HG02973 (cell line): ENCODE data around the gene CELA3B.
"Not testable (repeated sequence)": the region's sequence is repeated elsewhere in the genome, so short reads cannot be mapped to it uniquely, and the experiment has no call there.

Experiments
- ATAC-seq: cut with Tn5 transposase; IDR thresholded peaks from one replicate; pipeline ENCODE4 v1.9.1; 2021; ENCODE audit warnings: moderate library complexity; ENCODE audit not compliant: unreplicated experiment

CELA3B gene

GRCh38 chr1:21942959-21943640, 33.7 kb upstream of the CELA3B start:
- ATAC-seq, result not testable (repeated sequence)

- no peak for ATAC-seq
Observed at GRCh38 chr1:21944733-21945073, 32.1 kb upstream of the CELA3B start.

GRCh38 chr1:21946836-21947587, 29.8 kb upstream of the CELA3B start:
- ATAC-seq, result no peak

GRCh38 chr1:21950734-21951133, 26.1 kb upstream of the CELA3B start:
- ATAC-seq, result no peak

GRCh38 chr1:21951226-21951870, 25.5 kb upstream of the CELA3B start:
- ATAC-seq, result no peak

DNA sequence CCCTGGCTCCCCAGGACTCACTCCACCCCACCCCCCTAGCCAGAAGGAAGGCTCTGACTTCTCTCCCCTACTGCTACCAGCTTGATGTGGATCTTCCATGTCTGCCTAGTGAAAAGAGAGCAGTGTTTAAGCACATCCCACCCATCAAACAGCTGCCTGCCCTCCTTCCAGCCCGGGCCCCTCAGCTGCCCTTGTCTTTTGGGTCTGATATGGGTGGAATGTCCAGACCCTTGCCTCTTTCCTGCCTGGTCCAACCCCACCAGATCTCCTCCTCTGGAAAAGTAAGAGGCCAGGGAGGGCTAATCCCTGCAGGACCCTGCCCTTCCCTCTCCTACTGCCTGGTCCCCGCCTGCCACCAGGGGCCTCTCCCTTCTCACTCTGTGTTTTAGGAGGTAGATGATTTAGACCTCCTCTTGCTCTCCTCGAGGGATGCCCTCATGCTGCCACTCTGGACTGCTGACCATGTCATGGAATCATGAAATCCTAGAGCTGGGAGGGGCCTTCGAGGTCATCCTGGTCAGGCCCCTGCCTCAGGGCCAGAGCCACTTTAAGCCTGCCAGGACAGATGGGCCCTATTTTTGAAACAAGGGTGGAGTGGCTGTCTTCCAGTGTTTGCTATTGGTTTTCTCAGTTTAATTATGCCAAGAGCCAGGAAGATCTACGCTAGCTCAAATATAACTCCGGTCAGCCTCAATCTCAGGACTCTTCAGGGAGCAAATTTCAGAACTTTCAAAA, 23.9 kb upstream of the CELA3B start:
- no peak for ATAC-seq

- no peak for ATAC-seq
Observed at GRCh38 chr1:21955058-21955457, 21.8 kb upstream of the CELA3B start.

DNA sequence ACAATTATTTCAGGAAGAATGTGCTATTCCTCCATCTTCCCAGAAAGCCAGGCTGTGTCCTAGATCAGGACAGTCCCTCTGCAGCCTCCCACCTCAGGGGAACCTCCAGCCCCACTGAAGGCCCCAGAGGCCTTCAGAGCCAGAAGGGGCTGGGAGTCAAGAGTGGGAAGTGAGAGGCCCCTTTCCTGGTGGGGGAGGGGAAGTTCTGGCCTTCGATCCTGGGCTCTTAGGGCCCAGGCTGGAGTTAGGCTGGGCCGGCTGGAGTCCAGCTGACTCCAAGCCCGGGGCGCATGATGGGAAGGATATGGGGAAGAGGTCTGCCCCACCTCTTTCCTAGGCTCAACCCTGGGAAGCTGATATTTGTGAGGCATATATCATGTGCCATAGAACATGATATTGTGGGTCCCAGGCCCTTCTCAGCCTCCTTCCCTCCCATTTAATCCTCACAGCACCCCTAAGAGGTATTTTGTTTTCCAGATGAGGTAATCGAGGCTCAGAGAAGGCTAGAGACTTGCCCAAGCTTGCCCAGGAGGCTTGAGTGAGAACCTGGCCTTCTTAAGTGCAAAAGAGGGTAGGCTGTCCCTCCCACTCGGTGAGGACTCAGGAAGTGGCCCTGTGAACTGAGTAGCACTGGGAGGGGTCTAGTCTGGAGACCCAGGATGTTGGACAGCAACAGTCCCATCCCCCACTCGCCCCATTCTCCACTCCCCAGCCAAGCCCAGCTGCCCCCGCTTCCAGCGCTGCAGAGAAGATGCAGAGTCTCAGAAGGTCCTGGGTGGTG, 21.1 kb upstream of the CELA3B start:
- no peak for ATAC-seq

DNA sequence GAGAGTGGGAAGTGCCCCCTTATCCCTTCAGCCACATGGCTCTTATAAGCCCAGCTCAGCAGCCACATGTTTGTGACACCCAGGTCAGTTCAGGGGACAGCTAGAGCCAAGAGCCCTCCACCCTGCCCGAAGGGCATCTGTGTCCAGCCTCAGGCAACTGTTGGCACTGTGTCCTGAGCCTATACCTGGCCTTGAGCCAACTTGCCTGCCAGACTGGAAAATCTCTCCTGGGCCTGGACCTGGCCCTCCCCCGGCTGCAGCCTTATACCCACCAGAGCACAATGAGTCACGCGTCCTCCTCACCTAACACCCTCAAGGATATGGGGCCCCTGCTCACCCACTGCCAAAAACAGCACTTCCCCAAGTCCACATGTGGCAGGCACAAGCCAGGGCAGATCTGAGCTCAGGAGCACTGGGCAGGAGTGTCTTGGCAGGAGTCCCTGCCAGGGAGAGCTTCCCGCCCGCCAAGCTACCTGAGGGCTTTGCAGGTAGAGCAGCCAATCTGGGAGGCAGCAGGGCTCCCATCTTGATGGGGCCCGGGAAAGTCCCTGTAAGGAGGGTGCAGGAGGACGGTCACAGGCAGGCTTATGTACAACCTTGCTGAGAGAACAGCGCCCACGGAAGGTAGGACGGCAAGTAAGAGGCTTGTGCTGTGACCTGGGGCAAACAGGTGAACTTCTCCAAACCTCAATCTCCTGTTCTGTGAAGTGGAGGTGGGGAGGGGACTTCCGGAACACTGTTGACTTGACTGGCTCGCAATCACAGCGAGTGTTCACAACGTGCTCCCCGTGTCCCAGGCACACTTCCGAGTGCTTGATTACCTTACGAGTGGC, 19.9 kb upstream of the CELA3B start:
- ATAC-seq, result no peak

DNA sequence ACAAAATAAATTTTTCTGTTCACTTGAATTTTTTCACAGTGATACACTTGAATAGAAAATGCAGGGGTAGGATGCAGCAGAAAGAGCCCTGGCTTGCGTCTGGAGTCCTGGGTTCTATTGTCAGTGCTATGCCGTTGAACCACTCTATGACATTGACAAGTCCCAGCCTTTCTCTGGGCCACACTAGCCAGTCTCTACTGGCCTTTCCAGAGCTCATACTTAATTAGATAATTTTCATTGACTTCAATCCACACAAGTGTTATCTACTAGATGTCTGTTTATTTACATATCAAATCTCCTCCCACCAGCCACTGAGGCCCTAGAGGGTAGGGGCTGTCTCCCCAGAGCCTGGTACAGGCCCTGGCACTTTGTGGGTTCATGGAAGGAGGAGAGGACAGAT, 15.5 kb upstream of the CELA3B start:
- no peak for ATAC-seq

- no peak for ATAC-seq
Observed at GRCh38 chr1:21961799-21962198, 15.0 kb upstream of the CELA3B start.

GRCh38 chr1:21963477-21964217, 13.2 kb upstream of the CELA3B start:
- no peak for ATAC-seq

GRCh38 chr1:21966247-21967000, 10.4 kb upstream of the CELA3B start:
- ATAC-seq, result no peak

DNA sequence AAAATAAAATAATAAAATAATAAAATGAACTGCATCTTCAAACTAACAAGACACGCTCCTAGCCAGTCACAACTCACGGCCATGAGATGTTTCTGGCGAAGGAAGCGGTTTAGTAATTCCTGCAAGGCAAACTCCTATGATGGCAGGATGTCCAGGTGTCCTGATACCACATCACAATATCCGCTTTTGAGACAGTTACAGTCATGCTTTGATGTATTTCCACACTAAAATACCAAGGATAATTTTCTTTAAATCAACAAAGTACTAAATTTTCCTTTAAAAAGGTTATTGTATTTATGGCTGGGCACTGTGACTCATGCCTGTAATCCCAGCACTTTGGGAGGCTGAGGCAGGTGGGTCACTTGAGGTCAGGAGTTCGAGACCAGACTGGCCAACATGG, 9.6 kb upstream of the CELA3B start:
- not testable (repeated sequence) for ATAC-seq

DNA sequence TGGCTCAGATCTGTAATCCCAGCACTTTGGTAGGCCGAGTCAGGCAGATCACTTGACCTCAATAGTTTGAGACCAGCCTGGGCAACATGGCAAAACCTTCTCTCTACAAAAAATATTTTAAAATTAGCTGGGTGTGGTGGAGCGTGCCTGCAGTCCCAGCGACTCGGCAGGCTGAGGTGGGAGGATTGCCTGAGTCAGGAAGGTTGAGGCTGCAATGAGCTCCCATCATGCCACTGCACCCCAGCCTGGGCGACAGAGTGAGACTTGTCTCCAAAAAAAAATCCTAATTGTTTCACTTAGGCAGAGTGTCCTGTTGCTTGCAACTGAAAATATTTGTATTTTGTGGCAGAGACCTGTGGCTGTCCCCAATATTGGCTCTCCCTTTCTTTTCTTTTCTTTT, 7.8 kb upstream of the CELA3B start:
- ATAC-seq, result not testable (repeated sequence)

DNA sequence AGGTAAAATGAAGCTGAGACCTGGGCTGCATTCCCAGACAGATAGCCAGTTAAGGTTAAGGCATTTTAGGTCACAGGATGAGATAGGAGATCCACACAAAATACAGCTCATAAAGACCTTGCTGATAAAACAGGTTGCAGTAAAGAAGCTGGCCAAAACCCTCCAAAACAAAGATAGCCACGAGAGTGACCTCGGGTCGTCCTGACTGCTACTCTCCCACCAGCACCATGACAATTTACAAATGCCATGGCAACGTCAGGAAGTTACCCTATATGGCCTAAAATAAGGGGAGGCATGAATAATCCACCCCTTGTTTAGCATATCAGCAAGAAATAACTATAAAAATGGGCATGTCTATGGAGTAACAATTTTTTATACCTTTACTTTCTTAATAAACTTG, 6.3 kb upstream of the CELA3B start:
- ATAC-seq, result not testable (repeated sequence)

GRCh38 chr1:21972973-21973441, 3.8 kb upstream of the CELA3B start:
- ATAC-seq, result not testable (repeated sequence)

DNA sequence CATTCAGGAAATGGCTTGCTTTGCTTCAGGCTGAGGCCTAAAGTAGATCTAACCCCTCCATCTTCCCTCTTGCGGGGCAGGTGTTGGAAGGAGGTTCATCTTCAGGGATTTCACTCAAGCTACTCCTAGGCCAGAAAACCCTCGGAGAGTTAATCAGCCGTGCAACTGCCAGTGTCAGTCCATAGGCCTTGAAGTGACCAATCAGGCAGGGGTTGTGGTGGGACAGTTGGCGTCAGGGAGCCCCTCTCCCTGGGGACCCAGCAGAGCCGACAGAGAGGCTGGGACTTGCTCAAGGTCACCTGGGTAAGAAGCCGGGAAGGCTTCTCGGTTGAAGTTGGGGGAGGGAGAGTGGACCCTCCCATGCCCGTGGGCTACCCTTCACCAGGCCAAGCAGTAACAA, 2.9 kb upstream of the CELA3B start:
- ATAC-seq, result not testable (repeated sequence)
